ENCODE data around the gene SLC25A42.
"Not testable (repeated sequence)": the region's sequence is repeated elsewhere in the genome, so short reads cannot be mapped to it uniquely, and the experiment has no call there.

The SLC25A42 gene

GRCh38 chr19:19131989-19132388 is 68.2 kb downstream of the SLC25A42 start:
- no peak overlapping the region for H3K4me3 ChIP-seq (ENCODE audit: low read depth, low read length)
- H2AFZ ChIP-seq, result no peak overlapping the region
- H3K9me3 ChIP-seq (ENCODE audit: control insufficient read depth, low read length), result no peaks in the 10 kb centered on the region
- TF ChIP-seq, protein P1, sequence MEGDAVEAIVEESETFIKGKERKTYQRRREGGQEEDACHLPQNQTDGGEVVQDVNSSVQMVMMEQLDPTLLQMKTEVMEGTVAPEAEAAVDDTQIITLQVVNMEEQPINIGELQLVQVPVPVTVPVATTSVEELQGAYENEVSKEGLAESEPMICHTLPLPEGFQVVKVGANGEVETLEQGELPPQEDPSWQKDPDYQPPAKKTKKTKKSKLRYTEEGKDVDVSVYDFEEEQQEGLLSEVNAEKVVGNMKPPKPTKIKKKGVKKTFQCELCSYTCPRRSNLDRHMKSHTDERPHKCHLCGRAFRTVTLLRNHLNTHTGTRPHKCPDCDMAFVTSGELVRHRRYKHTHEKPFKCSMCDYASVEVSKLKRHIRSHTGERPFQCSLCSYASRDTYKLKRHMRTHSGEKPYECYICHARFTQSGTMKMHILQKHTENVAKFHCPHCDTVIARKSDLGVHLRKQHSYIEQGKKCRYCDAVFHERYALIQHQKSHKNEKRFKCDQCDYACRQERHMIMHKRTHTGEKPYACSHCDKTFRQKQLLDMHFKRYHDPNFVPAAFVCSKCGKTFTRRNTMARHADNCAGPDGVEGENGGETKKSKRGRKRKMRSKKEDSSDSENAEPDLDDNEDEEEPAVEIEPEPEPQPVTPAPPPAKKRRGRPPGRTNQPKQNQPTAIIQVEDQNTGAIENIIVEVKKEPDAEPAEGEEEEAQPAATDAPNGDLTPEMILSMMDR (IDR thresholded peaks at IDR 0.05), result no peak
- H3K36me3 ChIP-seq (ENCODE audit: control insufficient read depth, insufficient read depth, low read length), result no peaks in the 10 kb centered on the region
- H3K27ac ChIP-seq, result no peak overlapping the region
- no peaks in the 10 kb centered on the region for H3K79me2 ChIP-seq
- no peak overlapping the region for H3K9ac ChIP-seq
- no peak overlapping the region for H3K4me2 ChIP-seq (ENCODE audit: low read length)
- peaks cover under 1% of the 10 kb centered on the region for H3K4me1 ChIP-seq
- H3K27me3 ChIP-seq (ENCODE audit: control insufficient read depth, insufficient read depth, low read length), result no peaks in the 10 kb centered on the region

- Histone ChIP-seq H3K4me1 (peaks cover 4% of the 10 kb centered on the region), H3K4me3 (ENCODE audit: low read depth, low read length) (no peak overlapping the region), H3K4me2 (ENCODE audit: low read length) (no peak overlapping the region), H3K9ac (no peak overlapping the region), H3K36me3 (ENCODE audit: control insufficient read depth, insufficient read depth, low read length) (no peaks in the 10 kb centered on the region), H3K9me3 (ENCODE audit: control insufficient read depth, low read length) (no peaks in the 10 kb centered on the region), H2AFZ (no peak overlapping the region), H3K27me3 (ENCODE audit: control insufficient read depth, insufficient read depth, low read length) (no peaks in the 10 kb centered on the region), H3K27ac (no peak overlapping the region), H3K79me2 (peaks cover 5% of the 10 kb centered on the region)
- TF ChIP-seq, protein P1 (IDR thresholded peaks at IDR 0.05), result no peak
Observed at GRCh38 chr19:19132912-19133311, 69.1 kb downstream of the SLC25A42 start.

DNA sequence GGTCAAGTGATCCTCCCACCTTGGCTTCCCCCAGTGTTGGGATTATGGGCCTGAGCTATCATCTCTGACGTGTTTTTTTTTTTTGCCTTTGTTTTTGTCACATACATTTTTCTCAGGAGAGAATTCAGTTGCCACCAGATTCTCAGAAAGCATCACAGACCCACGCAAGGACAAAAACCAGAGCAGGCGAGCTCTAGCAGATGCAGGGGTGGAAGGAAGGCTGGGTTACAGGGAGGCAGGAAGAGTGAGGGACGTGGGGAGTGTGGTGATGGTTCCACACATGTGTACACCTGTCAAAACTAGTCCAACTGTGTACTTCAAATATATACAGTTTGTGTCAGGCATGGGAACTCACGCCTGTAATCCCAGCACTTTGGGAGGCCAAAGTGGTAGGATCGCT is 70.2 kb downstream of the SLC25A42 start:
- Histone ChIP-seq H3K79me2 (peaks cover 5% of the 10 kb centered on the region), H3K27ac (no peak overlapping the region), H3K36me3 (ENCODE audit: control insufficient read depth, insufficient read depth, low read length) (no peaks in the 10 kb centered on the region), H3K4me1 (peaks cover 4% of the 10 kb centered on the region), H3K27me3 (ENCODE audit: control insufficient read depth, insufficient read depth, low read length) (no peaks in the 10 kb centered on the region), H3K4me3 (ENCODE audit: low read depth, low read length) (no peak overlapping the region), H2AFZ (no peak overlapping the region), H3K4me2 (ENCODE audit: low read length) (no peak overlapping the region), H3K9me3 (ENCODE audit: control insufficient read depth, low read length) (no peaks in the 10 kb centered on the region), H3K9ac (no peak overlapping the region)
- TF ChIP-seq, protein P1 (IDR thresholded peaks at IDR 0.05), result no peak

- no peaks in the 10 kb centered on the region for H3K36me3 ChIP-seq (ENCODE audit: control insufficient read depth, insufficient read depth, low read length)
- H3K4me2 ChIP-seq (ENCODE audit: low read length), result no peak overlapping the region
- no peaks in the 10 kb centered on the region for H3K27me3 ChIP-seq (ENCODE audit: control insufficient read depth, insufficient read depth, low read length)
- peaks cover 4% of the 10 kb centered on the region for H3K4me1 ChIP-seq
- no peak overlapping the region for H3K27ac ChIP-seq
- peaks cover 5% of the 10 kb centered on the region for H3K79me2 ChIP-seq
- TF ChIP-seq, protein P1 (IDR thresholded peaks at IDR 0.05), result no peak
- H3K9ac ChIP-seq, result no peak overlapping the region
- no peaks in the 10 kb centered on the region for H3K9me3 ChIP-seq (ENCODE audit: control insufficient read depth, low read length)
- H3K4me3 ChIP-seq (ENCODE audit: low read depth, low read length), result no peak overlapping the region
- H2AFZ ChIP-seq, result no peak overlapping the region
Observed at GRCh38 chr19:19134687-19135158, 70.9 kb downstream of the SLC25A42 start.

DNA sequence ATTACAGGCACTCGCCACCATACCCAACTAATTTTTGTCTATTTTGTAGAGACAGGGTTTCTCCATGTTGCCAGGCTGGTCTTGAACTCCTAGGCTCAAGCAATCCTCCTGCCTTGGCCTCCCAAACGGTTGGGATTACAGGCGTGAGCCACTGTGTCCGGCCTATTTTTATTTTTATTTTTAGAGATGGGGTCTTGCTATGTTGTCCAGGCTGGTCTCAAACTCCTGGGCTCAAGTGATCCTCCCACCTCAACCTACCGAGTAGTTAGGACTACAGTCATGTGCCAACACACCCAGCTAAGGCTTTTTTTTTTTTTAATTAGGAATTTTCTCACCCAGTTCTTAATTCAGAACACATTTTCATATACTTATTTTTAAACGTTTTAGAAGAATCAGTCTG is 71.9 kb downstream of the SLC25A42 start:
- not testable (repeated sequence) for H3K4me2 ChIP-seq (ENCODE audit: low read length); H3K79me2 ChIP-seq; H2AFZ ChIP-seq; H3K4me3 ChIP-seq (ENCODE audit: low read depth, low read length); H3K4me1 ChIP-seq; H3K9me3 ChIP-seq (ENCODE audit: control insufficient read depth, low read length); H3K9ac ChIP-seq; H3K27ac ChIP-seq; H3K27me3 ChIP-seq (ENCODE audit: control insufficient read depth, insufficient read depth, low read length); H3K36me3 ChIP-seq (ENCODE audit: control insufficient read depth, insufficient read depth, low read length)

Data from parathyroid adenoma (tissue), 2 donors.